ENCODE measurements around the gene KCNS1. TPM values are rescaled to one million over a fixed set of nuclear protein-coding genes. Genes with fewer than 3 reads are reported as not detected.

The KCNS1 gene
- total RNA-seq, 2 experiments from 2014 or later: not detected

DNA sequence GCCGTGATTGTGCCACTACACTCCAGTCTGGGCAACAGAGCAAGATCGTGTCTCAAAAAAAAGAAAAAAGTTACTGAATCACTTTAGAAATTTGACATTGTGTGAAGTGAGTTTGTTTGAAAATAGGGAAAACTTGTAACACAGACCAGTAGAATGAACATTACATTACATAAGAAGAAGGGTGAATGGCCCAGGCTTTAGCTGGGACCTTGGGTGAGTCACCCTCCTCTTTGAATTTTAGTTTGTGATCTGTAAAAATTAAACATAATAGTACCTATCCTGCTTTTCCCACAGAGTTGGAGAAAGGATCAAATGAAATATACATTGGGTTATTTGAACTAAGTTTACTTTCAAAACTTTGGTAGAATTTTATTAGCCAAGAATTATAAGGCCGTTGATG, 56.3 kb downstream of the KCNS1 start:
- ChIA-PET CTCF (ENCODE audit: unreplicated experiment) (no interaction called here), POLR2A (no interaction called here)
- H3K4me1 ChIP-seq (ENCODE audit: insufficient read depth, low read length, poor library complexity, severe bottlenecking): peaks cover 26% of the 10 kb centered on the region
- no peak overlapping the region for H3K4me3 ChIP-seq (ENCODE audit: low read depth, low read length, poor library complexity, severe bottlenecking)
- intact Hi-C loops (cut with micrococcal nuclease; ENCODE audit: unreplicated experiment): loop anchor here (1.0 kb wide), 1 partner anchor 51 kb away; no protein-coding TSS in a partner anchor
- no TSS peak for BruUV-seq (replicated peaks)
- peaks cover 50% of the 10 kb centered on the region for H3K79me2 ChIP-seq (ENCODE audit: insufficient read depth, low read depth, low read length)
- no peaks in the 10 kb centered on the region for H3K9me3 ChIP-seq (ENCODE audit: low read length)
- H4K20me1 ChIP-seq (ENCODE audit: insufficient read depth, low read length): peaks cover 9% of the 10 kb centered on the region; the same call in 1 of the 2 replicates
- no peak overlapping the region for H2AFZ ChIP-seq (ENCODE audit: low read length)
- TF ChIP-seq, protein P1, sequence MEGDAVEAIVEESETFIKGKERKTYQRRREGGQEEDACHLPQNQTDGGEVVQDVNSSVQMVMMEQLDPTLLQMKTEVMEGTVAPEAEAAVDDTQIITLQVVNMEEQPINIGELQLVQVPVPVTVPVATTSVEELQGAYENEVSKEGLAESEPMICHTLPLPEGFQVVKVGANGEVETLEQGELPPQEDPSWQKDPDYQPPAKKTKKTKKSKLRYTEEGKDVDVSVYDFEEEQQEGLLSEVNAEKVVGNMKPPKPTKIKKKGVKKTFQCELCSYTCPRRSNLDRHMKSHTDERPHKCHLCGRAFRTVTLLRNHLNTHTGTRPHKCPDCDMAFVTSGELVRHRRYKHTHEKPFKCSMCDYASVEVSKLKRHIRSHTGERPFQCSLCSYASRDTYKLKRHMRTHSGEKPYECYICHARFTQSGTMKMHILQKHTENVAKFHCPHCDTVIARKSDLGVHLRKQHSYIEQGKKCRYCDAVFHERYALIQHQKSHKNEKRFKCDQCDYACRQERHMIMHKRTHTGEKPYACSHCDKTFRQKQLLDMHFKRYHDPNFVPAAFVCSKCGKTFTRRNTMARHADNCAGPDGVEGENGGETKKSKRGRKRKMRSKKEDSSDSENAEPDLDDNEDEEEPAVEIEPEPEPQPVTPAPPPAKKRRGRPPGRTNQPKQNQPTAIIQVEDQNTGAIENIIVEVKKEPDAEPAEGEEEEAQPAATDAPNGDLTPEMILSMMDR (conservative IDR thresholded peaks at IDR 0.05; ENCODE audit: low read length): no peak
- no peak for TF ChIP-seq EZH2phosphoT487 (IDR thresholded peaks at IDR 0.05; ENCODE audit: borderline replicate concordance, low read depth, low read length)
- DNase-seq (ENCODE audit: low spot score): no peak
- no peak overlapping the region for H3K4me2 ChIP-seq (ENCODE audit: low read length)
- peaks cover 89% of the 10 kb centered on the region for H3K36me3 ChIP-seq (ENCODE audit: insufficient read depth, low read length)
- H3K9me2 ChIP-seq (ENCODE audit: insufficient read depth, low read length): no peaks in the 10 kb centered on the region
- H3K27ac ChIP-seq (ENCODE audit: low read depth, low read length, poor library complexity, severe bottlenecking): no peak overlapping the region

DNA sequence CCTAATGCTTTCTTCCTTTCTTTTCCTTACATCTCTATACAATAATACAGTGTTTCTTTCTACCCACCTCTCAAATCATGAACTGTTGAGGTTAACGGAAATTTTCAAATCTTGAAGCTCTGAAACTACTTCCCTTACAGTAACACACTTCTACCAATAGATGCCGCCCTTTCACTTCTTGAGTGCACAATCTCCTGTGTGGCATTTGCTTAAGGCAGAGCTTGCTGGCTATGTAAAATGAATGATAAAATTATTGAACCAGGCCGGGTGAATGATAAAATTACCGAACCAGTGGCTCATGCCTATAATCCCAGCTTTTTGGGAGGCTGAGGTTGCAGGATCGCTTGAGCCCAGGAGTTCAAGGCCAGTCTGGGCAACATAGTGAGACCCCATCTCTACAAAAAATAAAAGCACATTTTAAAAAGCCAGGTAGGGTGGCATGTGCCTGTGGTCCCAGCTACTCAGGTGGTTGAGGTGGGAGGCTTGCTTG, 56.8 kb downstream of the KCNS1 start:
- BruUV-seq (replicated peaks): no TSS peak
- no peak for TF ChIP-seq EZH2phosphoT487 (IDR thresholded peaks at IDR 0.05; ENCODE audit: borderline replicate concordance, low read depth, low read length)
- TF ChIP-seq, protein P1 (conservative IDR thresholded peaks at IDR 0.05; ENCODE audit: low read length): peak; percentile 97
- Histone ChIP-seq H3K9me2 (ENCODE audit: insufficient read depth, low read length) (no peaks in the 10 kb centered on the region), H2AFZ (ENCODE audit: low read length) (no peak overlapping the region), H3K27ac (ENCODE audit: low read depth, low read length, poor library complexity, severe bottlenecking) (peak overlapping the region; percentile 56), H4K20me1 (ENCODE audit: insufficient read depth, low read length) (peaks cover 11% of the 10 kb centered on the region; the same call in 1 of the 2 replicates), H3K4me2 (ENCODE audit: low read length) (no peak overlapping the region), H3K4me1 (ENCODE audit: insufficient read depth, low read length, poor library complexity, severe bottlenecking) (peaks cover 26% of the 10 kb centered on the region), H3K36me3 (ENCODE audit: insufficient read depth, low read length) (peaks cover 89% of the 10 kb centered on the region), H3K9me3 (ENCODE audit: low read length) (no peaks in the 10 kb centered on the region), H3K4me3 (ENCODE audit: low read depth, low read length, poor library complexity, severe bottlenecking) (no peak overlapping the region), H3K79me2 (ENCODE audit: insufficient read depth, low read depth, low read length) (peaks cover 48% of the 10 kb centered on the region)
- peak; percentile 83 for DNase-seq (ENCODE audit: low spot score)
- intact Hi-C loops (cut with micrococcal nuclease; ENCODE audit: unreplicated experiment): loop anchor here (1.0 kb wide), 1 partner anchor 51 kb away; no protein-coding TSS in a partner anchor
- ChIA-PET CTCF (ENCODE audit: unreplicated experiment) (no interaction called here), POLR2A (interaction anchor here (0.8 kb wide), 1 partner anchor 1303 kb away, joined by 3 read pairs; no protein-coding TSS in a partner anchor)

DNA sequence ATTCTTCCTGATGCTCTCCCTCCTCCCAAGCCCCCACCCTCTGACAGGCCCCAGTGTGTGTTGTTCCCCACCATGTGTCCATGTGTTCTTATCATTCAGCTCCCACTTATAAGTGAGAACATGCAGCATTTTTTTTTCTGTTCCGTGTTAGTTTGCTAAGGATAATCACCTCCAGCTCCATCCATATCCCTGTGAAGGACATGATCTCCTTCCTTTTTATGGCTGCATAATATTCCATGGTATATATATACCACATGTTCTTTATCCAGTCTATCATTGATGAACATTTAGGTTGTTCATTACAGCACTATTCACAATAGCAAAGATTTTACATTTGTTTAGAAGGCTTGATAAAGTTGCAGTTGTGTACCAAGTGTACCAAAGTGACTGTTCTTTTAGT, 57.9 kb downstream of the KCNS1 start:
- no TSS peak for BruUV-seq (replicated peaks)
- Histone ChIP-seq H3K4me1 (ENCODE audit: insufficient read depth, low read length, poor library complexity, severe bottlenecking) (peaks cover 24% of the 10 kb centered on the region), H3K9me2 (ENCODE audit: insufficient read depth, low read length) (no peaks in the 10 kb centered on the region), H3K9me3 (ENCODE audit: low read length) (no peaks in the 10 kb centered on the region), H3K27ac (ENCODE audit: low read depth, low read length, poor library complexity, severe bottlenecking) (no peak overlapping the region), H3K79me2 (ENCODE audit: insufficient read depth, low read depth, low read length) (peaks cover 52% of the 10 kb centered on the region), H3K36me3 (ENCODE audit: insufficient read depth, low read length) (peaks cover 89% of the 10 kb centered on the region), H3K4me3 (ENCODE audit: low read depth, low read length, poor library complexity, severe bottlenecking) (no peak overlapping the region), H4K20me1 (ENCODE audit: insufficient read depth, low read length) (peaks cover 11% of the 10 kb centered on the region; the same call in 1 of the 2 replicates), H2AFZ (ENCODE audit: low read length) (no peak overlapping the region), H3K4me2 (ENCODE audit: low read length) (no peak overlapping the region)
- intact Hi-C loops (cut with micrococcal nuclease; ENCODE audit: unreplicated experiment): no loop called here
- CTCF ChIA-PET (ENCODE audit: unreplicated experiment): interaction anchor here (1.0 kb wide), 1 partner anchor 71 kb away, joined by 4 read pairs; no protein-coding TSS in a partner anchor
- POLR2A ChIA-PET: interaction anchor here (0.6 to 0.8 kb wide), 3 partner anchors 8 to 1304 kb away, joined by 3 read pairs; no protein-coding TSS in a partner anchor
- DNase-seq (ENCODE audit: low spot score): no peak
- TF ChIP-seq, protein P1 (conservative IDR thresholded peaks at IDR 0.05; ENCODE audit: low read length): no peak
- no peak for TF ChIP-seq EZH2phosphoT487 (IDR thresholded peaks at IDR 0.05; ENCODE audit: borderline replicate concordance, low read depth, low read length)
